ENCODE data around the gene MYO7A. TPM values are rescaled to one million over a fixed set of nuclear protein-coding genes. Genes with fewer than 3 reads are reported as not detected.
A peak's percentile ranks its signal among the peaks of the same experiment; 100 is the strongest.

The MYO7A gene
- total and polyA plus RNA-seq, 2 experiments from 2014 or later: not detected

GRCh38 chr11:77109236-77110019 is 18.6 kb upstream of the MYO7A start:
- Histone ChIP-seq H3K4me1 (ENCODE audit: insufficient read depth) (peaks cover 41% of the 10 kb centered on the region), H3K36me3 (ENCODE audit: low read depth) (no peaks in the 10 kb centered on the region), H3K9me3 (ENCODE audit: low read depth) (no peaks in the 10 kb centered on the region), H3K4me2 (ENCODE audit: unreplicated experiment) (peak overlapping the region; percentile 65), H3K27me3 (replicated peaks; ENCODE audit: insufficient read depth) (no peaks in the 10 kb centered on the region), H3K9me2 (ENCODE audit: insufficient read depth) (no peaks in the 10 kb centered on the region), H3K79me2 (ENCODE audit: insufficient read depth) (no peaks in the 10 kb centered on the region), H2AFZ (no peak overlapping the region), H3K9ac (peak overlapping the region; percentile 33; the same call in 1 of the 2 replicates), H3K27ac (peak overlapping the region; percentile 66), H3K4me3 (no peak overlapping the region), H4K20me1 (ENCODE audit: insufficient read depth) (no peaks in the 10 kb centered on the region), H3F3A (ENCODE audit: insufficient read depth) (peaks cover 17% of the 10 kb centered on the region)
- WGBS, 2 experiments (ENCODE audit: low coverage in 1 of 2, low lambda C conversion rate in 2 of 2, missing lambda C conversion rate in 2 of 2): 59 to 61% methylated on average over 11 of the region's 11 CpGs
- DNase-seq: peak; percentile 65
- TF ChIP-seq EZH2 (IDR thresholded peaks at IDR 0.05; ENCODE audit: insufficient read depth, poor library complexity, severe bottlenecking): no peak
- no peak for TF ChIP-seq EZH2phosphoT487 (IDR thresholded peaks at IDR 0.05; ENCODE audit: insufficient read depth, low read depth)
- in situ Hi-C loops (cut with MboI): no loop called here

- TF ChIP-seq EZH2phosphoT487 (IDR thresholded peaks at IDR 0.05; ENCODE audit: insufficient read depth, low read depth): no peak
- no peak for TF ChIP-seq EZH2 (IDR thresholded peaks at IDR 0.05; ENCODE audit: insufficient read depth, poor library complexity, severe bottlenecking)
- Histone ChIP-seq H3K9me3 (ENCODE audit: low read depth) (no peaks in the 10 kb centered on the region), H2AFZ (no peak overlapping the region), H3K4me2 (ENCODE audit: unreplicated experiment) (no peak overlapping the region), H3K9me2 (ENCODE audit: insufficient read depth) (no peaks in the 10 kb centered on the region), H4K20me1 (ENCODE audit: insufficient read depth) (no peaks in the 10 kb centered on the region), H3F3A (ENCODE audit: insufficient read depth) (peaks cover 17% of the 10 kb centered on the region), H3K36me3 (ENCODE audit: low read depth) (no peaks in the 10 kb centered on the region), H3K9ac (no peak overlapping the region), H3K79me2 (ENCODE audit: insufficient read depth) (no peaks in the 10 kb centered on the region), H3K4me1 (ENCODE audit: insufficient read depth) (peaks cover 41% of the 10 kb centered on the region), H3K27me3 (replicated peaks; ENCODE audit: insufficient read depth) (no peaks in the 10 kb centered on the region), H3K4me3 (no peak overlapping the region), H3K27ac (no peak overlapping the region)
- DNase-seq: no peak
- in situ Hi-C loops (cut with MboI): no loop called here
- 99 to 100% methylated on average over 6 of the region's 6 CpGs for WGBS, 2 experiments (ENCODE audit: low coverage in 1 of 2, low lambda C conversion rate in 2 of 2, missing lambda C conversion rate in 2 of 2)
Measured at GRCh38 chr11:77110836-77111235, 17.2 kb upstream of the MYO7A start.

GRCh38 chr11:77111277-77111676 is 16.8 kb upstream of the MYO7A start:
- Histone ChIP-seq H2AFZ (no peak overlapping the region), H3K79me2 (ENCODE audit: insufficient read depth) (no peaks in the 10 kb centered on the region), H3K4me1 (ENCODE audit: insufficient read depth) (peaks cover 39% of the 10 kb centered on the region), H3K9ac (no peak overlapping the region), H3K9me2 (ENCODE audit: insufficient read depth) (no peaks in the 10 kb centered on the region), H3K27ac (no peak overlapping the region), H3K9me3 (ENCODE audit: low read depth) (no peaks in the 10 kb centered on the region), H3K36me3 (ENCODE audit: low read depth) (no peaks in the 10 kb centered on the region), H4K20me1 (ENCODE audit: insufficient read depth) (no peaks in the 10 kb centered on the region), H3K4me2 (ENCODE audit: unreplicated experiment) (no peak overlapping the region), H3K4me3 (no peak overlapping the region), H3F3A (ENCODE audit: insufficient read depth) (peaks cover 17% of the 10 kb centered on the region), H3K27me3 (replicated peaks; ENCODE audit: insufficient read depth) (no peaks in the 10 kb centered on the region)
- WGBS, 2 experiments (ENCODE audit: low coverage in 1 of 2, low lambda C conversion rate in 2 of 2, missing lambda C conversion rate in 2 of 2): 49 to 53% methylated on average over 3 of the region's 3 CpGs
- in situ Hi-C loops (cut with MboI): no loop called here
- peak; percentile 44 for DNase-seq
- TF ChIP-seq EZH2phosphoT487 (IDR thresholded peaks at IDR 0.05; ENCODE audit: insufficient read depth, low read depth) (no peak), EZH2 (IDR thresholded peaks at IDR 0.05; ENCODE audit: insufficient read depth, poor library complexity, severe bottlenecking) (no peak)

- no peaks in the 10 kb centered on the region for H4K20me1 ChIP-seq (ENCODE audit: insufficient read depth)
- DNase-seq: no peak
- H3K27ac ChIP-seq: no peak overlapping the region
- no peaks in the 10 kb centered on the region for H3K36me3 ChIP-seq (ENCODE audit: low read depth)
- peaks cover 17% of the 10 kb centered on the region for H3F3A ChIP-seq (ENCODE audit: insufficient read depth)
- no peaks in the 10 kb centered on the region for H3K9me2 ChIP-seq (ENCODE audit: insufficient read depth)
- H3K4me1 ChIP-seq (ENCODE audit: insufficient read depth): peaks cover 39% of the 10 kb centered on the region
- no peaks in the 10 kb centered on the region for H3K79me2 ChIP-seq (ENCODE audit: insufficient read depth)
- H3K9me3 ChIP-seq (ENCODE audit: low read depth): no peaks in the 10 kb centered on the region
- WGBS, 2 experiments (ENCODE audit: low coverage in 1 of 2, low lambda C conversion rate in 2 of 2, missing lambda C conversion rate in 2 of 2): 97 to 99% methylated on average over 6 of the region's 6 CpGs
- no peak overlapping the region for H2AFZ ChIP-seq
- H3K27me3 ChIP-seq (replicated peaks; ENCODE audit: insufficient read depth): no peaks in the 10 kb centered on the region
- no peak overlapping the region for H3K4me2 ChIP-seq (ENCODE audit: unreplicated experiment)
- H3K9ac ChIP-seq: no peak overlapping the region
- in situ Hi-C loops (cut with MboI): no loop called here
- TF ChIP-seq EZH2phosphoT487 (IDR thresholded peaks at IDR 0.05; ENCODE audit: insufficient read depth, low read depth) (no peak), EZH2 (IDR thresholded peaks at IDR 0.05; ENCODE audit: insufficient read depth, poor library complexity, severe bottlenecking) (no peak)
- H3K4me3 ChIP-seq: no peak overlapping the region
Measured at GRCh38 chr11:77111946-77112345, 16.1 kb upstream of the MYO7A start.
